Measurements from ENCODE around the gene FLNB.

DNA sequence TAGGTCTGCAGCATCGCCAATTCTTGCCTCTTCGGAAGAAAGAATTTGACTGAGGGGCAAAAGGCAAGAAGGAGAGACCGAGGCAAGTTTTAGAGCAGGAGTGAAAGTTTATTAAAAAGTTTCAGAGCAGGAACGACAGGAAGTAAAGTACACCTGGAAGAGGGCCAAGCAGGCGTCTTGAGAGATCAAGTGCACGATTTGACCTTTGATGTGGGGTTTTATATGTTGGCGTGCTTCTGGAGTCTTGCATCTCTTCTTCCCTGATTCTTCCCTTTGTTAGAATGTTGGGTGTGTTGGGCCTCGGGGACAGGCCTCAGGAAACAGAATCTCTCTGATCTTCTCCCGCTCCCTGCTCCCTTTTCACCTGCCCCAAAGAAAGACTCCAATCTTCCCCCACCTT is 40.6 kb upstream of the FLNB start:
- TF ChIP-seq, protein P1, sequence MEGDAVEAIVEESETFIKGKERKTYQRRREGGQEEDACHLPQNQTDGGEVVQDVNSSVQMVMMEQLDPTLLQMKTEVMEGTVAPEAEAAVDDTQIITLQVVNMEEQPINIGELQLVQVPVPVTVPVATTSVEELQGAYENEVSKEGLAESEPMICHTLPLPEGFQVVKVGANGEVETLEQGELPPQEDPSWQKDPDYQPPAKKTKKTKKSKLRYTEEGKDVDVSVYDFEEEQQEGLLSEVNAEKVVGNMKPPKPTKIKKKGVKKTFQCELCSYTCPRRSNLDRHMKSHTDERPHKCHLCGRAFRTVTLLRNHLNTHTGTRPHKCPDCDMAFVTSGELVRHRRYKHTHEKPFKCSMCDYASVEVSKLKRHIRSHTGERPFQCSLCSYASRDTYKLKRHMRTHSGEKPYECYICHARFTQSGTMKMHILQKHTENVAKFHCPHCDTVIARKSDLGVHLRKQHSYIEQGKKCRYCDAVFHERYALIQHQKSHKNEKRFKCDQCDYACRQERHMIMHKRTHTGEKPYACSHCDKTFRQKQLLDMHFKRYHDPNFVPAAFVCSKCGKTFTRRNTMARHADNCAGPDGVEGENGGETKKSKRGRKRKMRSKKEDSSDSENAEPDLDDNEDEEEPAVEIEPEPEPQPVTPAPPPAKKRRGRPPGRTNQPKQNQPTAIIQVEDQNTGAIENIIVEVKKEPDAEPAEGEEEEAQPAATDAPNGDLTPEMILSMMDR (IDR thresholded peaks at IDR 0.05; ENCODE audit: poor library complexity): no peak
- TF ChIP-seq EZH2phosphoT487 (IDR thresholded peaks at IDR 0.05; ENCODE audit: low read depth, severe bottlenecking, unreplicated experiment): no peak

All from hepatocyte (in vitro differentiated cells).